Activated T-helper 17 cell treated with anti-CD3 and anti-CD28 coated beads, Interleukin-2, amount 50 U/mL, for 72 hours (primary cell): ENCODE measurements around the gene RANBP17. TPM values are rescaled to one million over a fixed set of nuclear protein-coding genes. Genes with fewer than 3 reads are reported as not detected.
"Not testable (repeated sequence)": the region's sequence is repeated elsewhere in the genome, so short reads cannot be mapped to it uniquely, and the experiment has no call there.

ENCODE experiments used
- ATAC-seq: fragments of 150-1000 bp; cut with Tn5 transposase; replicated peaks from 2 replicates; pipeline ENCODE4 v1.10.0; 2021; ENCODE audit warnings: mild to moderate bottlenecking, moderate library complexity
- H3K27ac Mint-ChIP-seq: one replicate; pipeline ENCODE4 v1.8.0; 2022; ENCODE audit warnings: mixed read lengths
- H3K27me3 Mint-ChIP-seq: one replicate; pipeline ENCODE4 v1.8.0; 2022; ENCODE audit warnings: mixed read lengths
- H3K36me3 Mint-ChIP-seq: one replicate; pipeline ENCODE4 v1.8.0; 2022; ENCODE audit warnings: low read depth, mild to moderate bottlenecking, mixed read lengths
- H3K4me1 Mint-ChIP-seq: one replicate; pipeline ENCODE4 v1.8.0; 2022; ENCODE audit warnings: mixed read lengths
- H3K4me3 Mint-ChIP-seq: one replicate; pipeline ENCODE4 v1.8.0; 2022; ENCODE audit warnings: mild to moderate bottlenecking, mixed read lengths
- H3K9me3 Mint-ChIP-seq: one replicate; pipeline ENCODE4 v1.8.0; 2022; ENCODE audit warnings: mixed read lengths
- total RNA-seq, 2 donors: library from RNA; stranded (reverse); gene quantifications; one replicate each; pipeline ENCODE4 v1.2.3, GENCODE V29; 2022

The RANBP17 gene
- total RNA-seq, 2 donors from 2014 or later = not detected

GRCh38 chr5:170941788-170942187 is 80.0 kb downstream of the RANBP17 start:
- H3K36me3 Mint-ChIP-seq = no peaks in the 10 kb centered on the region
- H3K9me3 Mint-ChIP-seq = no peaks in the 10 kb centered on the region
- H3K4me1 Mint-ChIP-seq = no peaks in the 10 kb centered on the region
- H3K4me3 Mint-ChIP-seq = no peak overlapping the region
- peaks cover 16% of the 10 kb centered on the region for H3K27me3 Mint-ChIP-seq
- ATAC-seq = no peak
- H3K27ac Mint-ChIP-seq = no peak overlapping the region

- no peaks in the 10 kb centered on the region for H3K36me3 Mint-ChIP-seq
- H3K27ac Mint-ChIP-seq = no peak overlapping the region
- no peaks in the 10 kb centered on the region for H3K4me1 Mint-ChIP-seq
- H3K4me3 Mint-ChIP-seq = no peak overlapping the region
- no peaks in the 10 kb centered on the region for H3K9me3 Mint-ChIP-seq
- H3K27me3 Mint-ChIP-seq = peaks cover 7% of the 10 kb centered on the region
- no peak for ATAC-seq
Measured at GRCh38 chr5:170945275-170945674, 83.5 kb downstream of the RANBP17 start.

GRCh38 chr5:170960567-170960966 is 98.7 kb downstream of the RANBP17 start:
- Mint-ChIP-seq H3K9me3 (no peaks in the 10 kb centered on the region), H3K27ac (no peak overlapping the region), H3K36me3 (no peaks in the 10 kb centered on the region), H3K4me1 (no peaks in the 10 kb centered on the region), H3K4me3 (no peak overlapping the region), H3K27me3 (no peaks in the 10 kb centered on the region)
- ATAC-seq = no peak

- no peaks in the 10 kb centered on the region for H3K27me3 Mint-ChIP-seq
- H3K4me3 Mint-ChIP-seq = no peak overlapping the region
- H3K27ac Mint-ChIP-seq = no peak overlapping the region
- no peak for ATAC-seq
- no peaks in the 10 kb centered on the region for H3K36me3 Mint-ChIP-seq
- H3K4me1 Mint-ChIP-seq = no peaks in the 10 kb centered on the region
- H3K9me3 Mint-ChIP-seq = no peaks in the 10 kb centered on the region
Measured at GRCh38 chr5:170963521-170963920, 101.7 kb downstream of the RANBP17 start.

GRCh38 chr5:170974461-170974860 is 112.6 kb downstream of the RANBP17 start:
- Mint-ChIP-seq H3K4me3 (no peak overlapping the region), H3K9me3 (peaks cover under 1% of the 10 kb centered on the region), H3K36me3 (no peaks in the 10 kb centered on the region), H3K4me1 (no peaks in the 10 kb centered on the region), H3K27me3 (no peaks in the 10 kb centered on the region), H3K27ac (no peak overlapping the region)
- no peak for ATAC-seq

GRCh38 chr5:170980261-170980660 is 118.4 kb downstream of the RANBP17 start:
- not testable (repeated sequence) for H3K27ac Mint-ChIP-seq, ATAC-seq, H3K4me3 Mint-ChIP-seq, H3K36me3 Mint-ChIP-seq, H3K27me3 Mint-ChIP-seq, H3K4me1 Mint-ChIP-seq
- peaks cover 13% of the 10 kb centered on the region for H3K9me3 Mint-ChIP-seq

- Mint-ChIP-seq H3K27me3 (no peaks in the 10 kb centered on the region), H3K27ac (no peak overlapping the region), H3K36me3 (no peaks in the 10 kb centered on the region), H3K9me3 (peaks cover 6% of the 10 kb centered on the region), H3K4me1 (no peaks in the 10 kb centered on the region), H3K4me3 (no peak overlapping the region)
- ATAC-seq = no peak
Measured at GRCh38 chr5:170985486-170985885, 123.7 kb downstream of the RANBP17 start.

- Mint-ChIP-seq H3K4me1 (no peaks in the 10 kb centered on the region), H3K27ac (no peak overlapping the region), H3K9me3 (peaks cover under 1% of the 10 kb centered on the region), H3K27me3 (no peaks in the 10 kb centered on the region), H3K36me3 (no peaks in the 10 kb centered on the region), H3K4me3 (no peak overlapping the region)
- ATAC-seq = no peak
Measured at GRCh38 chr5:170986598-170986997, 124.8 kb downstream of the RANBP17 start.

GRCh38 chr5:170993476-170993875 is 131.7 kb downstream of the RANBP17 start:
- Mint-ChIP-seq H3K27me3 (no peaks in the 10 kb centered on the region), H3K9me3 (peaks cover 3% of the 10 kb centered on the region), H3K27ac (no peak overlapping the region), H3K4me3 (no peak overlapping the region), H3K4me1 (no peaks in the 10 kb centered on the region), H3K36me3 (no peaks in the 10 kb centered on the region)
- no peak for ATAC-seq

GRCh38 chr5:171010086-171010485 is 148.3 kb downstream of the RANBP17 start:
- Mint-ChIP-seq H3K4me3 (no peak overlapping the region), H3K27me3 (no peaks in the 10 kb centered on the region), H3K36me3 (no peaks in the 10 kb centered on the region), H3K9me3 (peaks cover 6% of the 10 kb centered on the region), H3K4me1 (no peaks in the 10 kb centered on the region), H3K27ac (no peak overlapping the region)
- no peak for ATAC-seq

GRCh38 chr5:171010816-171011215 is 149.0 kb downstream of the RANBP17 start:
- Mint-ChIP-seq H3K36me3 (no peaks in the 10 kb centered on the region), H3K4me1 (no peaks in the 10 kb centered on the region), H3K4me3 (no peak overlapping the region), H3K27ac (no peak overlapping the region), H3K9me3 (peaks cover 6% of the 10 kb centered on the region), H3K27me3 (no peaks in the 10 kb centered on the region)
- ATAC-seq = no peak

GRCh38 chr5:171023508-171023907 is 161.7 kb downstream of the RANBP17 start:
- Mint-ChIP-seq H3K27ac (no peak overlapping the region), H3K4me3 (no peak overlapping the region), H3K9me3 (peaks cover 5% of the 10 kb centered on the region)

GRCh38 chr5:171024084-171024483 is 162.3 kb downstream of the RANBP17 start:
- Mint-ChIP-seq H3K27me3 (no peaks in the 10 kb centered on the region), H3K27ac (no peak overlapping the region), H3K9me3 (peaks cover 5% of the 10 kb centered on the region), H3K36me3 (no peaks in the 10 kb centered on the region), H3K4me3 (no peak overlapping the region), H3K4me1 (no peaks in the 10 kb centered on the region)
- no peak for ATAC-seq

More at GRCh38 chr5:171023508-171023907, 161.7 kb downstream of the RANBP17 start:
- ATAC-seq = no peak
- no peaks in the 10 kb centered on the region for H3K27me3 Mint-ChIP-seq
- H3K4me1 Mint-ChIP-seq = no peaks in the 10 kb centered on the region
- H3K36me3 Mint-ChIP-seq = no peaks in the 10 kb centered on the region

- ATAC-seq = no peak
- H3K4me1 Mint-ChIP-seq = no peaks in the 10 kb centered on the region
- no peak overlapping the region for H3K4me3 Mint-ChIP-seq
- no peak overlapping the region for H3K27ac Mint-ChIP-seq
- peaks cover 5% of the 10 kb centered on the region for H3K9me3 Mint-ChIP-seq
- H3K36me3 Mint-ChIP-seq = no peaks in the 10 kb centered on the region
- no peaks in the 10 kb centered on the region for H3K27me3 Mint-ChIP-seq
Measured at GRCh38 chr5:171029401-171029800, 167.6 kb downstream of the RANBP17 start.

- Mint-ChIP-seq H3K27ac (no peak overlapping the region), H3K9me3 (no peaks in the 10 kb centered on the region), H3K4me3 (no peak overlapping the region), H3K27me3 (no peaks in the 10 kb centered on the region), H3K36me3 (no peaks in the 10 kb centered on the region), H3K4me1 (no peaks in the 10 kb centered on the region)
- ATAC-seq = no peak
Measured at GRCh38 chr5:171031977-171032376, 170.2 kb downstream of the RANBP17 start.

- Mint-ChIP-seq H3K27ac (no peak overlapping the region), H3K36me3 (no peaks in the 10 kb centered on the region), H3K4me1 (no peaks in the 10 kb centered on the region), H3K27me3 (no peaks in the 10 kb centered on the region), H3K4me3 (no peak overlapping the region), H3K9me3 (no peaks in the 10 kb centered on the region)
- no peak for ATAC-seq
Measured at GRCh38 chr5:171032435-171032973, 170.7 kb downstream of the RANBP17 start.
